Measurements from ENCODE around the gene LHFPL2.

Gene LHFPL2

DNA sequence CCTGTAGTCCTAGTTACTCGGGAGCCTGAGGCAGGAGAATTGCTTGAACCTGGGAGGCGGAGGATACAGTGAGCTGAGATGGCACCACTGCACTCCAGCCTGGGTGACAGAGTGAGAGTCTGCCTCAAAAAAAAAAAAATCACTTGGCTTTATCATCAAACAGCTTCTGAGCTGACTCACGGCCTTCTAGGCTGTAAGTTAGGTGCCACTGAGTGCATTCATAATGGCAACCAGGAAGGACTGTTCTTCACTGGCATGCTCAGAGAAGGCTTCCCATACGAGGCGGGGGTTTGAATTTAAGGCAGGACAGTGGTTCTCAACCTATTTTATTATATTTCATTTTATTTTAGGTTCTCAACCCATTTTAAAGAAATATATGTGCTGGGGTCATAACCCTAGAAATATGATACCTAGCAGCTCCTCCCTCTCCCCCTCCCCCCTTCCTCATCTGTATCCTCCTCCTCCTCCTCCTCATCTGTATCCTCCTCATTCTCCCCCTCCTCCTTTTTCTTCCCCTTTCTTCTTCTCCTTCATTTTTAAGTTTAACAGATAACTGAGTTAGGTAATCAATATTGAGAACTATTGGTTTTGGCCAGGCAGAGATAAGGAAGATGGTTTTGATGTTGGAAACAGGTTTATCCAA is 19.0 kb upstream of the LHFPL2 start:
- no peak for TF ChIP-seq FOXP2 (optimal IDR thresholded peaks at IDR 0.05; ENCODE audit: borderline replicate concordance, extremely low read depth, extremely low read length, insufficient read depth)
- no peak for TF ChIP-seq SIN3A (IDR thresholded peaks at IDR 0.05; ENCODE audit: borderline replicate concordance, insufficient read depth, low read length)
- no peak for TF ChIP-seq POLR2AphosphoS5 (IDR thresholded peaks at IDR 0.05; ENCODE audit: low read depth, low read length)
- TF ChIP-seq REST (IDR thresholded peaks at IDR 0.05; ENCODE audit: insufficient read depth in 1 of 2, low read depth in 2 of 2, low read length in 2 of 2) = no peak

- TF ChIP-seq TAF1 (IDR thresholded peaks at IDR 0.05; ENCODE audit: borderline replicate concordance, insufficient read depth, low read length) (no peak), SIN3A (IDR thresholded peaks at IDR 0.05; ENCODE audit: borderline replicate concordance, insufficient read depth, low read length) (no peak), REST (IDR thresholded peaks at IDR 0.05; ENCODE audit: insufficient read depth in 1 of 2, low read depth in 2 of 2, low read length in 2 of 2) (no peak)
Observed at GRCh38 chr5:78666041-78666444, 17.5 kb upstream of the LHFPL2 start.

DNA sequence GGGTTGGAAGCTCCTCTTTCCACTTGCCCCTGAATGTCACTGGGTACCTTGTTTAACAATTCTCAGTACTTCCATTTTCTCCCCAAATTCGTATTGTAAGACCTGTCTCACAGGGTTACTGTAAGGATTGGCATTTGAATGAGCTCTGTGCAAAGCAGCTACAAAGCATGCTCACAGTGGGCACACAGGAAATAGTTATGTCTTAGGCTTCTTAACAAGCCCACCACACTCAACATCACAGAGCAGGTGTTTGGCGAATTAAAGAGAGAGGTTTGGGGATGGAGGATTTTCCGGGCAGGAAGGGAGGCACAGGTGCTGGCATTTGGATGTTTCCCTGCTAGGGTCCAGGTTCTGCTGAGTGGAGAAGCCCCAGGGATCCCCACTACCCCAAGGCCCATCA is 17.0 kb upstream of the LHFPL2 start:
- TF ChIP-seq FOXP2 (optimal IDR thresholded peaks at IDR 0.05; ENCODE audit: borderline replicate concordance, extremely low read depth, extremely low read length, insufficient read depth) = no peak

GRCh38 chr5:78662323-78662722 is 13.8 kb upstream of the LHFPL2 start:
- TF ChIP-seq POLR2AphosphoS5 (IDR thresholded peaks at IDR 0.05; ENCODE audit: low read depth, low read length) = no peak
- no peak for TF ChIP-seq REST (IDR thresholded peaks at IDR 0.05; ENCODE audit: insufficient read depth in 1 of 2, low read depth in 2 of 2, low read length in 2 of 2)
- no peak for TF ChIP-seq TAF1 (IDR thresholded peaks at IDR 0.05; ENCODE audit: borderline replicate concordance, insufficient read depth, low read length)
- no peak for TF ChIP-seq SIN3A (IDR thresholded peaks at IDR 0.05; ENCODE audit: borderline replicate concordance, insufficient read depth, low read length)

GRCh38 chr5:78661691-78662090 is 13.1 kb upstream of the LHFPL2 start:
- no peak for TF ChIP-seq POLR2AphosphoS5 (IDR thresholded peaks at IDR 0.05; ENCODE audit: low read depth, low read length)
- no peak for TF ChIP-seq FOXP2 (optimal IDR thresholded peaks at IDR 0.05; ENCODE audit: borderline replicate concordance, extremely low read depth, extremely low read length, insufficient read depth)
- no peak for TF ChIP-seq SIN3A (IDR thresholded peaks at IDR 0.05; ENCODE audit: borderline replicate concordance, insufficient read depth, low read length)
- no peak for TF ChIP-seq TAF1 (IDR thresholded peaks at IDR 0.05; ENCODE audit: borderline replicate concordance, insufficient read depth, low read length)
- TF ChIP-seq REST (IDR thresholded peaks at IDR 0.05; ENCODE audit: insufficient read depth in 1 of 2, low read depth in 2 of 2, low read length in 2 of 2) = no peak

Measured in PFSK-1 (cell line).